ENCODE measurements around the gene PPP4R2. TPM values are rescaled to one million over a fixed set of nuclear protein-coding genes. Genes with fewer than 3 reads are reported as not detected.

The PPP4R2 gene
- total and polyA plus RNA-seq, 2 of the 8 experiments (the other 6 are each of a cell fraction or from before 2014, with no cell fraction given): 11.5 to 89.9 TPM

- TF ChIP-seq ATF2 (IDR thresholded peaks at IDR 0.05; ENCODE audit: low read length): no peak
- TF ChIP-seq CEBPB (IDR thresholded peaks at IDR 0.05; ENCODE audit: low read depth, low read length): no peak
- TF ChIP-seq GTF2F1 (IDR thresholded peaks at IDR 0.05; ENCODE audit: borderline replicate concordance, low read depth, low read length): no peak
- TF ChIP-seq MAX (IDR thresholded peaks at IDR 0.05): no peak
- no peak for TF ChIP-seq SIN3A (conservative IDR thresholded peaks at IDR 0.05 in 1 of 2, IDR thresholded peaks at IDR 0.05 in 1 of 2; ENCODE audit: low read depth in 1 of 2, low read length in 2 of 2)
Measured at GRCh38 chr3:72964633-72965032, 32.0 kb upstream of the PPP4R2 start (continued).

All from H1 (cell line).